A673 (cell line): Measurements from ENCODE around the gene SPAG16. TPM values are rescaled to one million over a fixed set of nuclear protein-coding genes. Genes with fewer than 3 reads are reported as not detected.

ENCODE experiments used
- BruUV-seq: library from RNA; stranded (reverse); fragments of 400-500 nt; replicated peaks from 2 replicates; lab custom pipeline; 2021; lab: Mats Ljungman, UMichigan
- CTCF ChIA-PET: fragments of 300-600 bp; sonication (Branson Sonifier 250); formaldehyde crosslinking; loops from one replicate; lab custom pipeline; 2022; ENCODE audit warnings: antibody characterized with exemption; lab: Charles Lee
- POLR2A ChIA-PET: fragments of 300-600 bp; sonication (Branson Sonifier 250); formaldehyde crosslinking; loops from one replicate; lab custom pipeline; 2022; ENCODE audit warnings: antibody characterized with exemption; ENCODE audit not compliant: low non-redundant PET; lab: Charles Lee
- DNase-seq: peaks from one replicate; pipeline ENCODE4 v3.0.0-alpha.2; 2015; ENCODE audit warnings: low spot score
- H3K27ac ChIP-seq: fragments of 200-600 bp; sonication (generic); 2 replicates; pipeline ENCODE4 v1.5.1; 2016; ENCODE audit warnings: mixed run types, low read depth, mild to moderate bottlenecking, mixed read lengths, antibody characterized with exemption, low read length; ENCODE audit not compliant: poor library complexity, severe bottlenecking
- H3K27me3 ChIP-seq: fragments of 200-600 bp; sonication (generic); replicated peaks from 2 replicates; pipeline ENCODE4 v1.6.1; 2017; ENCODE audit warnings: mixed run types, low read depth, mild to moderate bottlenecking, mixed read lengths, antibody characterized with exemption, low read length; ENCODE audit not compliant: insufficient read depth, poor library complexity
- H3K36me3 ChIP-seq: fragments of 200-600 bp; sonication (generic); 2 replicates; pipeline ENCODE4 v1.6.1; 2016; ENCODE audit warnings: mixed run types, mild to moderate bottlenecking, mixed read lengths, antibody characterized with exemption, low read length; ENCODE audit not compliant: insufficient read depth, poor library complexity, severe bottlenecking
- H3K4me1 ChIP-seq: fragments of 200-600 bp; sonication (generic); 2 replicates; pipeline ENCODE4 v1.6.1; 2017; ENCODE audit warnings: mixed run types, mild to moderate bottlenecking, mixed read lengths, antibody characterized with exemption, low read length; ENCODE audit not compliant: insufficient read depth, poor library complexity, severe bottlenecking
- H3K4me3 ChIP-seq: fragments of 200-600 bp; sonication (generic); 2 replicates; pipeline ENCODE4 v1.5.1; 2016; ENCODE audit warnings: low read depth, mixed run types, mild to moderate bottlenecking, mixed read lengths, low read length; ENCODE audit not compliant: poor library complexity, severe bottlenecking
- H3K9me3 ChIP-seq: fragments of 200-600 bp; sonication (generic); 2 replicates; pipeline ENCODE4 v1.6.1; 2016; ENCODE audit warnings: mixed run types, low read depth, mild to moderate bottlenecking, mixed read lengths, antibody characterized with exemption, low read length; ENCODE audit not compliant: poor library complexity, severe bottlenecking
- EZH2 ChIP-seq: fragments of 200-600 bp; sonication (generic); IDR thresholded peaks from 2 replicates; pipeline ENCODE4 v1.6.1; 2017; ENCODE audit warnings: borderline replicate concordance, low read depth, mild to moderate bottlenecking, mixed read lengths, antibody characterized with exemption, low read length; ENCODE audit not compliant: poor library complexity, severe bottlenecking
- intact Hi-C: fragments of 100-400 bp; cut with micrococcal nuclease; formaldehyde crosslinking; loops from one replicate; pipeline ENCODE4 v1.10.0; 2022; ENCODE audit not compliant: unreplicated experiment
- total RNA-seq: library from RNA; stranded (reverse); gene quantifications from 2 replicates; pipeline ENCODE4 v1.2.3, GENCODE V29; 2021
- TF ChIP-seq, protein P1 (sequence below): fragments of 300-800, 200-600 bp; sonication (generic); conservative IDR thresholded peaks from 2 replicates; pipeline ENCODE4 v1.5.1; 2017; ENCODE audit warnings: low read depth, mild to moderate bottlenecking, antibody characterized with exemption, low read length, moderate library complexity, mixed read lengths

SPAG16 gene
- total RNA-seq, 1 experiment from 2014 or later, result 13.1 TPM

DNA sequence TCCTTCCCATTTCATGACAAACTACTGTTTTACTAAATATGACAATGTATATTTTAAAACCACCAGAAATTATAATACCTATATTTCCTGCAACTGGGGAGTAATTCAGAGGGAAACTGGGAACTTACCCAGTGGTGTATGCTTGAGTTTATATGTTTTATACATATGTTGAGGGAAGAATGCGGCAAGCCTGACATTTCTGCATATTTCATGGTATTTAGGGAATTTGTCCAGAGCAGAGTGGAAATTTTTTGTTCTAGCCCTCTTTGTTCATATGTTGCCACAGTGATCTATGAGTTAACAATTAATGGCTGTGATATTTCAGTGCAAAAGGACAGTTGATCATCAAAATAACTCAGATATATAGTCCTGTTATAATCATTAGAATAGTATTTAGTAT is 895.8 kb downstream of the SPAG16 start:
- Histone ChIP-seq H3K27me3 (no peaks in the 10 kb centered on the region), H3K27ac (no peak overlapping the region), H3K4me3 (no peak overlapping the region), H3K4me1 (no peaks in the 10 kb centered on the region), H3K9me3 (no peaks in the 10 kb centered on the region), H3K36me3 (no peaks in the 10 kb centered on the region)
- POLR2A ChIA-PET, result no interaction called here
- no peak for TF ChIP-seq EZH2
- TF ChIP-seq, protein P1, sequence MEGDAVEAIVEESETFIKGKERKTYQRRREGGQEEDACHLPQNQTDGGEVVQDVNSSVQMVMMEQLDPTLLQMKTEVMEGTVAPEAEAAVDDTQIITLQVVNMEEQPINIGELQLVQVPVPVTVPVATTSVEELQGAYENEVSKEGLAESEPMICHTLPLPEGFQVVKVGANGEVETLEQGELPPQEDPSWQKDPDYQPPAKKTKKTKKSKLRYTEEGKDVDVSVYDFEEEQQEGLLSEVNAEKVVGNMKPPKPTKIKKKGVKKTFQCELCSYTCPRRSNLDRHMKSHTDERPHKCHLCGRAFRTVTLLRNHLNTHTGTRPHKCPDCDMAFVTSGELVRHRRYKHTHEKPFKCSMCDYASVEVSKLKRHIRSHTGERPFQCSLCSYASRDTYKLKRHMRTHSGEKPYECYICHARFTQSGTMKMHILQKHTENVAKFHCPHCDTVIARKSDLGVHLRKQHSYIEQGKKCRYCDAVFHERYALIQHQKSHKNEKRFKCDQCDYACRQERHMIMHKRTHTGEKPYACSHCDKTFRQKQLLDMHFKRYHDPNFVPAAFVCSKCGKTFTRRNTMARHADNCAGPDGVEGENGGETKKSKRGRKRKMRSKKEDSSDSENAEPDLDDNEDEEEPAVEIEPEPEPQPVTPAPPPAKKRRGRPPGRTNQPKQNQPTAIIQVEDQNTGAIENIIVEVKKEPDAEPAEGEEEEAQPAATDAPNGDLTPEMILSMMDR, result no peak
- intact Hi-C loops, result no loop called here
- BruUV-seq, result no TSS peak
- DNase-seq, result no peak
- CTCF ChIA-PET, result no interaction called here

DNA sequence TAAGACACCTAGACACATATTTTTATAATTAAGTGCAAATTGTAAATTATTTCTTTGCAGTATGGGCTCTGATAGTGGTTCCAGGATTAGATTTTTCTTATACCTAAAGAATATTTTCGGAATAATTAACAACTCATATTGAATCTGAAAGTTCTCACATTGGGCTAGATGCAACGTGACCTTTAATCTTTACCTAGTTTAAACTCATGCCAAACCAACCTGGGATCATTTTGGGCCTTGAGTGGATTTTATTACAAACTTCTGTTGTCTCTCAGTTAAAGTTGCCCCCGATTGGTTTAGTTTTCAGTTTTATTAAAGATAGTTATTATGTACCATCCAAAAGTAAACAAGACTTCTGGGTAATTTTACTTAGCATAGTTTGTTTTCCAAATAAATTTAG is 896.4 kb downstream of the SPAG16 start:
- POLR2A ChIA-PET, result interaction anchor here (0.6 kb wide), 1 partner anchor 1826 kb away, joined by 3 read pairs; no protein-coding TSS in a partner anchor
- CTCF ChIA-PET, result no interaction called here
- BruUV-seq, result no TSS peak

DNA sequence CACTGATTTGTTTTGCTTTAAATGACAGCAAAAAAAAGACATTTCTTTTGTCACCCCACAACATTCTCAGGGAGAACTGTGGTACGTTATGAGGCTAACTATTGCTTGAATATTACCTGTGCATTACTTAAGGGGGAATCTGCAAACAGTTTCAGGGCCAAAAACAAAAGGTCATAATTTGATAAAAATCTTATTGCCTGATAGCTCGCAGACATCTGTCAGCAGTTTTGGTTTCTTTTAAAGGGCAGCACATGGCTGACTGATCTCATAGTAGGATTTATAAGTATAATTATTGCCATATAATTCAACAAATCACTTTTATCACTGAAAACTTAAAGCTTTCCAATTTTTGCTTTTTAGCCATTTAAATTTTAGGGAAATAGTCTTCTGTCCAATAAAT is 900.2 kb downstream of the SPAG16 start:
- Histone ChIP-seq H3K9me3 (no peaks in the 10 kb centered on the region), H3K4me3 (no peak overlapping the region), H3K4me1 (no peaks in the 10 kb centered on the region), H3K36me3 (no peaks in the 10 kb centered on the region), H3K27ac (no peak overlapping the region), H3K27me3 (no peaks in the 10 kb centered on the region)
- ChIA-PET CTCF (no interaction called here), POLR2A (no interaction called here)
- intact Hi-C loops, result no loop called here
- no peak for DNase-seq
- BruUV-seq, result no TSS peak
- TF ChIP-seq, protein P1, result no peak
- TF ChIP-seq EZH2, result no peak

More for the DNA sequence above, 896.4 kb downstream of the SPAG16 start:
- intact Hi-C loops, result no loop called here
- H3K9me3 ChIP-seq, result no peaks in the 10 kb centered on the region
- H3K27me3 ChIP-seq, result no peaks in the 10 kb centered on the region
- no peaks in the 10 kb centered on the region for H3K4me1 ChIP-seq
- no peak for DNase-seq
- no peak overlapping the region for H3K27ac ChIP-seq
- TF ChIP-seq, protein P1, result no peak
- TF ChIP-seq EZH2, result no peak
- no peaks in the 10 kb centered on the region for H3K36me3 ChIP-seq
- no peak overlapping the region for H3K4me3 ChIP-seq
